Measurements from ENCODE around the gene NCL.
"Not testable (repeated sequence)": the region's sequence is repeated elsewhere in the genome, so short reads cannot be mapped to it uniquely, and the experiment has no call there.

NCL gene

DNA sequence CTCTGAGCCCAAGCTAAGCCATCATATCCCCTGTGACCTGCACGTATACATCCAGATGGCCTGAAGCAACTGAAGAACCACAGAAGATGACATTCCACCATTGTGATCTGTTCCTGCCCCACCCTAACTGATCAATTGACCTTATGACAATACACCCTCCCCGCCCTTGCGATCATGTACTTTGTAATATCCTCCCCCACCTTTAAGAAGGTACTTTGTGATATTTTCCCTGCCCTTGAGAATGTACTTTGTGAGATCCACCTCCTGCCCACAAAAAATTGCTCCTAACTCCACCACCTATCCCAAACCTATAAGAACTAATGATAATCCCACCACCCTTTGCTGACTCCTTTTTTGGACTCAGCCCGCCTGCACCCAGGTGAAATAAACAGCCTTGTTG is 33.8 kb downstream of the NCL start:
- DNase-seq (ENCODE audit: low read depth): not testable (repeated sequence)

DNA sequence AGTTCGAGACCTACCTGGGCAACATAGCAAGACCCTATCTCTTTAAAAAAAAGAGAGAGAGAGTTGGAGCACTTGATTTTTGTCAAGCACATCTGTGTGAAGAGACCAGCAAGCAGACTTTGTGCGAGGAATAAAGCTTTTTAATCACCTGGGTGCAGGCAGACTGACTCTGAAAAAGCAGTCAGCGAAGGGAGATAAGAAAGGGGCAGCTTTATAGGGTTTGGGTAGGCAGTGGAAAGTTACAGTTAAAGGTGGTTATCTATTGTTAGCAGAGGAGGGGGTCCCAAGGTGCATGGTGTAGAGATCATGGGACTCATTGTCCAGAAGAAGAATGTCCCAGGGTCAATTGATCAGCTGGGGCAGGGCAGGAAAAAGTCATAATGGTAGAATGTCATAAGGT is 34.4 kb downstream of the NCL start:
- DNase-seq (ENCODE audit: low read depth): no peak

DNA sequence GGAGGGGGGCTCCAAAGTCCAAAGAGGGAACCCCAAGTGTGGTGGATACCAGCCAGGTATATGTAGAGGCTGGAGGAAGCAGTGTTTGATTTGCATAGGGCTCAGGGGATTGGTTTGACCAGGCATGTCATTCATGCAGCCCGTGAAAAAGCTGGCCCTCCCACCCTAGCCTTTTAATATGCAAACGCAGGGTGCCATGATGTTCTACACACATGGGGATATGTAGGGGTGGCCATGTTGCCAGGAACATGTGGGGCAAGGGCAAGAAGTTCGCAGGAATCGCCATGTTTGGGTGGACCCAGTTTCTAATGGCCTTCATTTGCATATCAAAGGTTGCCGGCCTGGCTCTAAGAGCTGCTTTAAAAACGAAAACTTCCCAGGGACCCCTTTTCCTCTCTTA is 35.1 kb downstream of the NCL start:
- no peak for DNase-seq (ENCODE audit: low read depth)

DNA sequence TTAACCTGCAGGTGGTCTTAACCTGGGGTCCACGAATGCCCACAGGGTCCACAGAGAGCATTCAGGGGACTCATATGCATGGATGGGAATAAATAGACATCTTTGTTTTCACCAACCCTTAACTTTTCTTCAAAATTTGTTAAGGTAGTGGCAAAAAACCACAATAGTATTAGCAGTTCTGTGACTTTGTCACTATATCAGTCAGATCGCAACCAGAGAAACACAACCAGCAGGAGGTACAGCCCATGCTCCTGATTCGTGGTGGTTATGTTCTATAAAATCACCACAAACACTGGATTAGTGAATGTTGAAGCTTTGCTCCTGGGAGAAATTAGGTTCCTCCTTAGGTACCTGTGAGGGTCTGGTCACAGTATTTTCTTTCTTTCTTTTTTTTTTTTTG is 37.2 kb downstream of the NCL start:
- no peak for DNase-seq (ENCODE audit: low read depth)

DNA sequence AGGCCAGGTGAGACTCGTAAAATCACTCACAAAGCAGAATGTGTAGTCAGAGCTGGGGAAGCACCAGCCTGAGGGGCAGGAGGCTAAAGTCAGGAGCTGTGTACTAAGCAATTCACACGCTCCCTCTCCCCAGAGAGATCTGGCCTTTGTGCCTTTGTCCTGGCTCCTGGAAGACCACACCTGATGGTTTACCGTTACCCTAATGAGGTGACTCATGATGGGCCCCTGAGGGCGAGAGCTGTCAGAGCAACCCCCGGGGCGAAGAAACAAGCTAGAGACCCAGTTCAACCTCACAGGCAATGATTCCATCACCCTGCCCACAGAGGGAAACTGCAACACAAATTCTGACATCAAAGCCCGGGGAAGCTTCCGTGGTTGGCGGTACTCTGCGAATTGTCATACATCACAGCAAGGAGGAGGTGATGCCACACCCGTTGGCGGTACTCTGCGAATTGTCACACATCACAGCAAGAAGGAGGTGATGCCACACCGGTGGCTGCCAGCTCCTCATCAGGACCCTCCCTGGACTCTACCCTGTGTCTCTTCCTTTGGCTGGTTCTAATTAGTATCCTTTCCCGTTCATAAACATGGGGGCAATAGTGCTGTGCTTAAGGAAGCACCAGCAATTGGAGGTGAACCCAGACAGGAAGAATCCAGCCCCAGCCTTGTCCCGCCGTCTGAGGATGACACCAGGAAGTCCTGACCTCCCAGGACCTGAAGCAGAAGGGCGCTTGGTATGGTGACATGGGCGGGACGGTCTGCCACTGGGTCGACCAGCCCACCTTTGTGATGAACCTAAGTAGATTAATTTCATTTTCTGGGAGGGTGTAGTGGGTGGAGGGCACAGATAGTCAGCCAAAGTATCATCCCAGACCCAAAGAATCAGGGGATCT is 38.2 kb downstream of the NCL start:
- DNase-seq (ENCODE audit: low read depth): no peak

DNA sequence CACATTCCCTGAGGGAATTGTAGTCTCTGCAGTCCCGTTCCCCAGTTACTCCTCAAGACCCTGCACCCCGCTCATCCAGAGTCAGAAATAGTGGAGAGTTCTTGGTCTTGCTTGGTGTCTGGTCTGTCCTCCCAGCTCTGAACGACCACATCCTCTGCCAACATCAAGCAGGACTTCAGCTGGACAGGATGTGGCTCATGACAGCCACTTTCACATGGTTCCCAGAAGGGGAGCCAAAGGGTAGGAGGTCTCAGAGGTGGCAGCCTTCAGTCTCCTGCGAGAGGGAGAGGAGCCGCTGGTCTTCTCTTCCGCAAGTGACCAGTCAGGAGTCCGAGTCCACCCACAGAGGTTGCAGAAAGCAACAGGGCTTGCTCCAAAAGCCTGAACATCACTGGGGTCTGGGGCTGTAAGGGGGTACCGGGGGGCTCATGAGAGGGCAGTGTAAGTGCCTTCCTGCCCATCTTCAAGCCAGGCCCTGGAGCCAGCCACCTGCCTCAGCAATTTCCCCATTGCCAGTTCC is 38.9 kb downstream of the NCL start:
- DNase-seq (ENCODE audit: low read depth): peak; percentile 2

DNA sequence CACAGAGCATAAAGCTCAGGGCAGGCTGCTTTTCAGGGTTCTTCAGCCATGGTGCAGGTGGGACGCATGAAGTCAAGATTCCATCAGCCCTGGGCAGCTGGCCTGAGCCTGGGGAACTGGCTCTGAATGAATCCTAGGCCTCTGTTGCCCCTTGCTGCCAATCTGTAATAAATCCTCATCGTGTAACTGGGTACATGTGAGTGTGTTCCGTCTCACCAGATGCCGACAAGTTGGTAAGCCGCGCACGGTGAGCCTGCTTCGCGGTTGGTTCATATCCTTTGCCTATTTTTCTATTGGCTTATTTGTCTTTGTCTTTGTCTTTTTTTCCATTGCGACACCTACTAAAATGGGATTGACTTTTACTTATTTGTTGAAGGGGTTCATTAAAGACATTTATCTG is 41.1 kb downstream of the NCL start:
- DNase-seq (ENCODE audit: low read depth): no peak

DNA sequence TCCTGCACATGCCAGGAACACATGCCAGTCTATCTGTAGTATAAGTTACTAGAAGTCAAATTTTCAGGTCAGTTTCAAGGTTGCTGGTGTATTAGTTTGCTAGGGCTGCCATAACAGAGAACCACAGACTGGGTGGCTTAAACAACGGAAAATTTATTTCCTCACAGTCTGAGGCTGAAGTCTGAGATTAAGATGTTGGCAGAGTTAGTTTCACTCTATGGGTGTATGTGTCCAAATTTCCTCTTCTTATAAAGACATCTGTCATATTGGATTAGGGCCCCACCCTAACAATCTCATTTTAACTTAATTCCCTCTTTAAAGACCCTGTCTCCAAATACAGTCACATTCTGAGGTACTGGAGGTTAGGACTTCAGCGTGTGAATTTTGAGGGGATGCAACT is 42.2 kb downstream of the NCL start:
- DNase-seq (ENCODE audit: low read depth): no peak

DNA sequence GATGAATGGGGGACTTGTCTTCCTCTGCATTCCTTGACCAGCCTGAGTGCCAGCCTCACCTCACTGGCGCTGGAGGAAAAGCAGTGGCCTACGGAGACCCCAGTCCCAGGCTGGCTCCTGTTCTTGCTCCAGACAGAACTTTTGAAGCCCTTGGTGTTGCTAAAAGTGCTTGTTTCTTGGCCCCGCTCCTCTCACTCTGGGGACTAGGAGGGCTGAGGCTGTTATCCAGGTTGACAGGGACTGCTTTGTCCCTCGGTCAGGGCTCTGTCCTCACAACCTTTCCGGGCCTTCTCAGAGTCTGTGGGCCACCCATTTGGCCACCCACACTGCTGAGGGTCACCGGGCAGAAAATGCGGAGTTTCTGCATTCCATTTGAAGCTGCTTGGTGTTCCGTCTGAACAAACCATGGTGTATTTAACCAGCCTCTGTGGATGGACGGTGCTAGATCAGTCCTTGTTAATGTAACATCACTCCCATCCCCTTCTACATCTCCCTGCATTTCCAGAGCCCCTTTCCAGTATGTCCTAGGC is 43.2 kb downstream of the NCL start:
- DNase-seq (ENCODE audit: low read depth): no peak

DNA sequence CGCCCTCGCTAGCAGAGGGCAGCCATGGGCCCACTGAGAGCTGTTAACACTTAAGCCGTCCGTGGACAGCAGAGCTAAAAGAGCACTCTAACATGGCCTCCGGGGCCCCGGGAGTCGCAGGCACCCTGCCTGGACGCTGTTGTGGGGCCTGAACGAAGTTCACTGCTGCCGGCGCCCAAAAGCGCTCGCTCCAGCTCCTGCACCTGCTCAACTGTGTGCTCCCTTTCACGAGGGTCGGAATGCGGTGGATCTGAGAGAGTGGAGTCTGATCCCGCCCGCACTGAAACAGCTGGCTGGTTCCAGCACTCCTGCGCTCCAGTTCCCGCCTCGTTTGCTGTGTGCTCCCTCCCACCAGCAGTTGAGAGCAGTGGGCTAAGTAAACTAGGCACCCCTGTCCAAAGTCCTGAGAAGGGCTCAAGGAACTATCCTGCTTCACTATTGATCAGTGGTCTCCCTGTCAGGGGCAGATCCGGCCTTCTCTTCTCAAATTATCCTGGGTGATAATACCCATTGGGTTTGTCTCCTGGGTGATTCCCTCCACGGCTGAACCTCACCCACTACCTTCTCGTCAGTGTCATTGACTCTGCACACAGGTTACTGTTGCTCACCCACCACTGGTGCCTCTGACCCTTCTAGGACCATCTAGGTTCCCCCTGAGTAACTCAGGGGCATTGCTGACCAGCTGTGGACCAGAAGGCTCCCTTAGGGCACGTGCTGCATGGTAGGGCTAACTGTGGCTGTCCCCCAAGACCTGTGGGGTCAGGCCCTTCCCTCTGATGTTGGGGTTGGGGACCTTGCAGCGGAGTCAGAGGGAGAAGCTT is 45.3 kb downstream of the NCL start:
- DNase-seq (ENCODE audit: low read depth): no peak

DNA sequence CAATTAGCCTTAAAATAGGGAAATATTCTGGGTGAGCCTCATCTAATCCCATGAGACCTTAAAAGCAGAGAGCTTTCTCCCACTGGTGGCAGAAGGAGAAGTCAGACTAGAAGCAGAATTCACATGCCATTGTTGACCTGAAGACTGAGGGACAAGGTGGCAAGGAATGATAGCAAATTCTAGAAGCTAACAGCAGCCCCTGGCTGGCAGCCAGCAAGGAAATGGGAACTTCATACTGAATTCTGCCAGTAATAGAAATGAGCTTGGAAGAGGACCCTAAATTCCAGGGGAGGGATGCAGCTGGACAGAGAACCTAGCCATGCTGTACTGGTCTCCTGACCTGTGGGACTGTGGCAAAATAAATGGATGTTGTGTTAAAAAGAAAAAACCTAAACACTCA is 49.3 kb downstream of the NCL start:
- DNase-seq (ENCODE audit: low read depth): no peak

DNA sequence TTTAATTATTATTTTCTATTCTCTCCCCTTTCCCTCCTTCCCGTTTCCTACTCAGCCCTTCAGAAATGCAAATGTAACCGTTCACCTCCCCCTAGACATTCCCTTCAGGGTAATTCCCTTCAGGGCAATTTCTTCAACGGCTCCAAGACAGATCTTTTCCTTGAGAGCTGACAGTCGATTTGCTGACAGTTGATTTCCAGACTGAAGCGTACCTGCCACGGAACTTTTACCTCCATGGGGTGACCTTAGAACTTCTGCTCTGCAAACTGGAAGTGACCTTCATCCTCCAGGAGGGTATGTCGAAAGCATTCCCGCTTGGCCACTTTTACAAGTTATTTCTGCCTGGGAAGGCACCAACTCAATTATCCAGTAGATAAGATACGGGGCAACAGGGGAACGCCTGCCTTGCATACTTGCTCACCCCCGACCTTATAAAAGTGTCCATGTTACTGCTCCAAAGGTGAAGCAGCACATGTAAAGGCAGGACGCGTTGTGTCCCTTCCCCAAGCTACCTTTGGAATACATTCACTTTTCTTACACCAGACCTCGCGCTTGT is 50.3 kb downstream of the NCL start:
- no peak for DNase-seq (ENCODE audit: low read depth)

DNA sequence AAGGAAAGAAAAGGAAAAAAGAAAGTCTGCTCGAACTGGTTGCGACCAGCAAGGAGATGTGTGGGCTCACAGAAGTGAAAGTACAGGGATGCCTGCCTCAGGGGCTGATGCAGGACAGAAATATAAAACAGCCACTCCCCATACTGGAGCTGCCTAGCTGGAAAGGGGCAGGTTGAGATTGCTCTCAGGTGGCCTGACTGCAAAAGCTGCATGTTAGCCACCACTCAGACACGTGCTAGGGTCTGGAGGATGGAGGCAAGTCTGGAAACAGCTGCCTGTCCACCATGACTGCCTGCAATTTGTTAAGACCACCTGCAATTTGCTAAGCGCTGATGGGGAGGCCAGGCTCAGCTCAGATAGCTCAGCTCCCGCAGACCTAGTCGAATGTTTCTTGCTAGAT is 50.8 kb downstream of the NCL start:
- DNase-seq (ENCODE audit: low read depth): no peak

DNA sequence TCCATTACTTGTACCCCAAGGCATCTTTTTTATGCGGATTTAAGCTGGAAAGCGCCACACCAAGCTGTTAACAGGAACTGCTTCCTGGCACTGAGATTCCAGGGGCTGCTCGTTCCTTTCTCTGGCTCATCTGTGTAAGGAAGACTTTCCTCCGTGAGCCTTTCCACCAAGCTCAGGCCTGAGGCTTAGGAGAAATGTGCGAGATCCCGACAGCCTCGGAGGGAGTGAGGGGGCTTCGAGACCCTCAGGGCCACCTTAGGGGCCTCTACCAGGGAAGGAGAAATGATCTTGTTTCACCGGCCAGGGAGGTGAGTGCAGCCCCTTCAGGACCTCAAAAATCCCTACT is 51.7 kb downstream of the NCL start:
- no peak for DNase-seq (ENCODE audit: low read depth)

DNA sequence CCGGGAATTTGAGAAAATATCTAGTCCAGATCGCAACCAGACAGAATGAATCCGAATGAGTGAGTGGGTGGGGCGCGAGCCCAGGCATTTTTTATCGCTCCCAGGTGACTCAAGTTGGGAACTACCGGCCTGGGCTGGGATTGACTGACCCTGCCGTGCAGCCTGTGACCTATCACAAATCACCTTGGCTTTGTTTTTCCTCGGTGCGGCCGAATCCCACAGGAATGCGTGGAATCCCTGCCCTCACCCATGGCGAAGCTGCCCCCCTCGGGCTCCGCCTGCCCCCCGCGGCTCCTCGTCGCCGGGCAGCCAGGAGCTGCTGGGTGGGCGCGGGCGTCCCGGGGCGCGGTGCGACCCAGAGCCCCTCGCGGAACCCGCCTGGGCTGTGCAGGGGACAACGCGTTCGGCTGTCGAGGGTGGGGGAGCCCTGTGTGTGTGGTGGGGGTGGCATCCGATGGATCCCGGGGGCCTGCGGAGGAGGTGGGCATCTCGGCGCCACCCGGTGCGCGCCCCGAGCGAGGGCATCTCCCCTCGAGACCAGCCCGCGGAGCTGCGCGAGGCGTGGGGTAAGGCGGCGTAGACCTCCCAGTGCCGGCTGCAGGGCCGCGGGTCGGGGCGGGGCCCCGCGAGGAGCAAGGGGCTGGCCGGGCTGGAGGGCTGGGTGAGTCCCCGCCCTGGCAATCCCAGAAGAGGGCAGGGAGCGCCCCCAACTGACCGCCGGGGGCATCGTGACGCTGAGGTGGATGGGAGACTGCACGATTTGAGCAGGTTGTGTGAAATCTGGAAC is 52.3 kb downstream of the NCL start:
- DNase-seq (ENCODE audit: low read depth): peak; percentile 68

DNA sequence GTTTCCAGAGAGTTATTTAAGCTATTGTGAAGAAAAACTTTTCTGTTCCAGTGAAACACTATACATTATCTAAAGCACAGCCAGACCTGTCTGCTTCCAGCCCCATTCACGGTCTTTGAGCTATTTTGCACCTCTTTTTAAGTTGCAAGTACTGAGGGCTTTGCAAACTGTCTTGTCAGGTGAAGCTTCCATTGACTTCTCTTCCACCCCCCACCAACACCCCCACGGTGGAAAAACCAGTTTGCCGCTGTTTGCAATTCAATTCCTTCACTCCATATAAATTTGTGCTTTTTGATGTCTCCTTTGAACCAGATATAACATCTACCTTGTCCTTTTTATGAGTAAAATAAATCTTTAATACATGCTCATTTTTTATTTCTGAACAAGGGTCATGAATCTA is 53.0 kb downstream of the NCL start:
- no peak for DNase-seq (ENCODE audit: low read depth)

DNA sequence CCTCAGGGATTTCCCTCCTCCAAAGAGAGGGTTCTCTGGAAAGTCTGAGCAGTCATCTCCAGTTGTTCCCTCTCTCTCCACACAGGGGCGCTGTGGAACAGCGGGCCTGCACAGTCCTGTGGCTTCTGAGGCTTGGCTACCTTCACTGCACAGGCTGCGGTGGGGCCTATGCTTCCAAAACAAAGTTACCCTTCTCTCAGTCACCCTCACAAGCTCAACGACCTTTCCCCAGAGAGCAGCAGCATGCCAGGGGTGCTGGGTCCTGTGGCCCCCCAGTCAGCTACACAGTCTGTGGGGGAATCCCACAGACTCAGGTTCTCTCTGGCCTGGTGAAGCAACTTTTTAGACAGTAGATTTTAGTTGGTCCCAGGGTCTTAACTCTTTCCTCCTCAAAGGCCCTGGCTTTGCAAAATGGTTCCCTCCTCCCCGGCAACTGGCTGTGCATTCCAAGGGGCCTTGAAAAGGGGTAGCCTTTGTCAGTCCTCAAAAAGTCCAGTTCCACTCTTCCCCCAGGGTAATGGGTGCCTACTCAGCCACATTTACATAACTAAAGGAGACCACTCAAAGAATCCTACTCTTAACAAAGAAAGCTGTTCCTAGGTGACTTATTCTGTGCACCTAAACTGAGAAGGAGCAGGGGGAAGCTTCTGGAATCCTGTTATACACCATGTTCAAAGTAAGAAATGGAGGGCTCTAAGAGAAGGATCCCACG is 53.8 kb downstream of the NCL start:
- DNase-seq (ENCODE audit: low read depth): no peak

DNA sequence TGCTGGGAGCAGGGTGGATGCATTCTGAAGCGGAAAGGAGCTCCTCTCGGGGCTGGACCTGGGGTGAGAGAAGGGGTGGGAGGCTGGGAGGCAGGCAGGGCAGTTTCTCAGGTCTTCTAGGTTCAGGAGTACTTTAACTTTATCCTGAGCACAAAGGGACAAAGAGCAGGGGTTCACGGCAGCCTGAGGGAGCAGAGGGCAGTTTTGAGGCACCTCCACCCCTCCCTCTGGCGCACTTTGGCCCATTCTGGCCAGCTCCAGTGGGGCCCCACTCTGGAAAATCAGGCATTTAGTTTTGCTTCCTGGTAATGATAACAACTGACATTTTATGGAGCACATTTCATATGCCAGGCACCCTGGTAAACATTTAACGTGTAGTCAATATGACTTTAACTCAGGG is 54.5 kb downstream of the NCL start:
- no peak for DNase-seq (ENCODE audit: low read depth)

DNA sequence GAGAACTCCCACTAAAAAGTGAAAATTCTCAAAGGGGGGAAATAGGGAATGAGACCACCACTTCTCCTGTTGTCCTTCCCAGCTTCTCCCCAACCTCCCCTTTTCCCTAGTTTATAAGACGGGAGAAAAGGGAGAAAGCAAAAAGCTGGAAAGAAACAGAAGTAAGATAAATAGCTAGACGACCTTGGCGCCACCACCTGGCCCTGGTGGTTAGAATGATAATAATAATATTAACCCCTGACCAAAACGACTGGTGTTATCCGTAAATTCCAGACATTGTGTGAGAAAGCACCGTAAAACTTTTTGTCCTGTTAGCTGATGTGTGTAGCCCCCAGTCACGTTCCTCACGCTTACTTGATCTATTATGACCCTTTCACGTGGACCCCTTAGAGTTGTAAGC is 56.0 kb downstream of the NCL start:
- DNase-seq (ENCODE audit: low read depth): not testable (repeated sequence)

DNA sequence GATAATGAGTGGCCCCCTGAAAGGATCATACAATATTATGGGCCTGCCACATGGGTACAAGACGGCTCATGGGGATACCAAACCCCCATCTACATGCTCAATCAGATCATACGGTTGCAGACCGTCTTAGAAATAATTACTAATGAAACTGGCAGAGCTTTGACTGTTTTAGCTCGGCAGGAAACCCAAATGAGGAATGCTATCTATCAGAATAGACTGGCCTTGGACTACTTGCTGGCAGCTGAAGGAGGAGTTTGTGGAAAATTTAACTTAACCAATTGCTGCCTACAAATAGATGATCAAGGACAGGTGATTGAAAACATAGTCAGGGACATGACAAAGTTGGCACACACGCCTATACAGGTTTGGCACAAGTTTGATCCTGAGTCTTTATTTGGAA is 56.6 kb downstream of the NCL start:
- not testable (repeated sequence) for DNase-seq (ENCODE audit: low read depth)
